Parathyroid adenoma (tissue), 2 donors: Measurements from ENCODE around the gene RBMS3.

Source experiments
- H2AFZ ChIP-seq: fragments of 300-600 bp; sonication (generic); one replicate; pipeline ENCODE4 v1.7.0; 2017; ENCODE audit warnings: antibody characterized with exemption, mild to moderate bottlenecking
- H3K27ac ChIP-seq: fragments of 300-600 bp; sonication (generic); one replicate; pipeline ENCODE4 v1.7.0; 2017
- H3K27me3 ChIP-seq: fragments of 300-600 bp; sonication (generic); one replicate; pipeline ENCODE4 v1.7.0; 2017; ENCODE audit warnings: low read length; ENCODE audit not compliant: control insufficient read depth, insufficient read depth
- H3K36me3 ChIP-seq: fragments of 300-600 bp; sonication (generic); one replicate; pipeline ENCODE4 v1.7.0; 2017; ENCODE audit warnings: low read length; ENCODE audit not compliant: control insufficient read depth, insufficient read depth
- H3K4me1 ChIP-seq: fragments of 300-600 bp; sonication (generic); one replicate; pipeline ENCODE4 v1.7.0; 2017; ENCODE audit warnings: control low read depth
- H3K4me2 ChIP-seq: fragments of 300-600 bp; sonication (generic); one replicate; pipeline ENCODE4 v1.7.0; 2017; ENCODE audit warnings: low read length
- H3K4me3 ChIP-seq: fragments of 300-600 bp; sonication (generic); one replicate; pipeline ENCODE4 v1.7.0; 2017; ENCODE audit warnings: low read depth, low read length
- H3K79me2 ChIP-seq: fragments of 300-600 bp; sonication (generic); one replicate; pipeline ENCODE4 v1.7.0; 2017; ENCODE audit warnings: control low read depth
- H3K9ac ChIP-seq: fragments of 300-600 bp; sonication (generic); one replicate; pipeline ENCODE4 v1.7.0; 2017; ENCODE audit warnings: mild to moderate bottlenecking
- H3K9me3 ChIP-seq: fragments of 300-600 bp; sonication (generic); one replicate; pipeline ENCODE4 v1.7.0; 2017; ENCODE audit warnings: low read length; ENCODE audit not compliant: control insufficient read depth
- TF ChIP-seq, protein P1 (sequence below): fragments of 300-600 bp; sonication (generic); IDR thresholded peaks from one replicate; pipeline ENCODE4 v1.7.0; 2017; ENCODE audit warnings: antibody characterized with exemption, mild to moderate bottlenecking
- donor health status: primary hyperparathyroidism.

RBMS3 gene

DNA sequence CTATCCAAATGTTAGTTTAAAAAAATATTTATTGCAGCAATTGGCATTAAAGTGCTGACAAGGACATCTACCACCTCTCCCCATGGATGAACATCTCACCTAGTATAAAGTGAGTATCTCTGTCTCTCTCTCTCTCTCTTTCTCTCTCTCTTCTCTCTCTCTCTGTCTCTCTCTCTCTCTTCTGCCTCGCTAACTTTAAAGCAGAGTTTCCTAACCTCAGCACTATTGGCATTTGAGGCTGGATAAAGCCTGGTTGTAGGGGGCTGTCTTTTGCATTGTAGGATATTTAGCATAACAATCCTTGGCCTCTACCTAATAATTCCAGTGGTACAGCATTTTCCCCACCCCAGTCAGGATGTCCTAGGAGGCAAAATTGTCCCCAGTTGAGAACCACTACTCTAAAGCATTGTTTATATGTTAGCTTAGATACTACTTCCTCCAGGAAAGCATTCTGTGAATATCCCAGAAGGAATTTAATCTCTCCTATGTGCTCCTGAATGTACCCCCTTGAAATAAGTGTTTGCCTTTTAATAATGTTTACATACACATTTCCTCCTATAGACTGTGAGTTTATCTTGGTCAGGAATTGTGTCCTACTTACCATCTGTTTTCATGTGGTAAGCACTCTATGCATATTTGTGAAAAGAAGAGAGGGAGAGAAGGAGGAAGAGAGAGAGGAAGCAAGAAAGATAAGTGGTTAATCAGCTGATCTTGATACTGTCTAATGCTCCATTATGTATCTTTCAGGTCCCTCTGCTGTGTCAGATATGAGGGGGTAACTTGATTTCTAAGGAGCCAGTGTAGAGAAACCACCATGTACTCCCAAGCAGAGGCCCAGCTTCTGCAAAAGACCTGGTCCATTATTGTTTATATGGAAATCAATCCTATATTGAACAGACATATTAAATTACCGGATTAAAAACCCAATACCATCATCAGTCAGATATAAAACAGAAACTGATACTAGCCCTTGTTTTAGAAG, 346.6 kb downstream of the RBMS3 start:
- H3K4me3 ChIP-seq, result no peak overlapping the region
- H3K9ac ChIP-seq, result no peak overlapping the region
- H3K36me3 ChIP-seq, result no peaks in the 10 kb centered on the region
- no peaks in the 10 kb centered on the region for H3K79me2 ChIP-seq
- no peak overlapping the region for H3K4me2 ChIP-seq
- TF ChIP-seq, protein P1, sequence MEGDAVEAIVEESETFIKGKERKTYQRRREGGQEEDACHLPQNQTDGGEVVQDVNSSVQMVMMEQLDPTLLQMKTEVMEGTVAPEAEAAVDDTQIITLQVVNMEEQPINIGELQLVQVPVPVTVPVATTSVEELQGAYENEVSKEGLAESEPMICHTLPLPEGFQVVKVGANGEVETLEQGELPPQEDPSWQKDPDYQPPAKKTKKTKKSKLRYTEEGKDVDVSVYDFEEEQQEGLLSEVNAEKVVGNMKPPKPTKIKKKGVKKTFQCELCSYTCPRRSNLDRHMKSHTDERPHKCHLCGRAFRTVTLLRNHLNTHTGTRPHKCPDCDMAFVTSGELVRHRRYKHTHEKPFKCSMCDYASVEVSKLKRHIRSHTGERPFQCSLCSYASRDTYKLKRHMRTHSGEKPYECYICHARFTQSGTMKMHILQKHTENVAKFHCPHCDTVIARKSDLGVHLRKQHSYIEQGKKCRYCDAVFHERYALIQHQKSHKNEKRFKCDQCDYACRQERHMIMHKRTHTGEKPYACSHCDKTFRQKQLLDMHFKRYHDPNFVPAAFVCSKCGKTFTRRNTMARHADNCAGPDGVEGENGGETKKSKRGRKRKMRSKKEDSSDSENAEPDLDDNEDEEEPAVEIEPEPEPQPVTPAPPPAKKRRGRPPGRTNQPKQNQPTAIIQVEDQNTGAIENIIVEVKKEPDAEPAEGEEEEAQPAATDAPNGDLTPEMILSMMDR, result no peak
- no peak overlapping the region for H2AFZ ChIP-seq
- H3K9me3 ChIP-seq, result no peaks in the 10 kb centered on the region
- H3K27ac ChIP-seq, result no peak overlapping the region
- H3K4me1 ChIP-seq, result no peaks in the 10 kb centered on the region
- H3K27me3 ChIP-seq, result no peaks in the 10 kb centered on the region

DNA sequence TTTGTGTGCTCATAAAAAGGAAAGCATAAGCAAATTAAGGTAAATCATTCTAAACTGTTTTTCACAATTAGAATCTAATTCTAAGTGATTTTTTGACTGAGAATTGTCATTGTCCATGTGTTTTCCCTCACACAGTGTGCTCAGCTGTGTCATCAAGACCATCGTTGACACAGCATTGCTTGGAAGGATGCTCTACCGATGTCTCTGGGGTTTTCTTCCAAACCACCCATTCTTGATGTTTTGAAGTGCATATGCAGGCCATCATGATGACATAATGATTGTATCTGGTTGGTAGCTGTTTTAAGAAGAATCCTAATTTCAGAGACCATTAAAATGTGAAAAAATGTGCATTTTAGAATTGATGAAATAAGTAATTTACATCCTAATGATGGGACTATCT, 347.9 kb downstream of the RBMS3 start:
- Histone ChIP-seq H3K4me2 (no peak overlapping the region), H3K36me3 (no peaks in the 10 kb centered on the region), H3K9ac (no peak overlapping the region), H2AFZ (no peak overlapping the region), H3K9me3 (no peaks in the 10 kb centered on the region), H3K4me1 (no peaks in the 10 kb centered on the region), H3K4me3 (no peak overlapping the region), H3K79me2 (no peaks in the 10 kb centered on the region), H3K27me3 (no peaks in the 10 kb centered on the region), H3K27ac (no peak overlapping the region)
- TF ChIP-seq, protein P1, result no peak

DNA sequence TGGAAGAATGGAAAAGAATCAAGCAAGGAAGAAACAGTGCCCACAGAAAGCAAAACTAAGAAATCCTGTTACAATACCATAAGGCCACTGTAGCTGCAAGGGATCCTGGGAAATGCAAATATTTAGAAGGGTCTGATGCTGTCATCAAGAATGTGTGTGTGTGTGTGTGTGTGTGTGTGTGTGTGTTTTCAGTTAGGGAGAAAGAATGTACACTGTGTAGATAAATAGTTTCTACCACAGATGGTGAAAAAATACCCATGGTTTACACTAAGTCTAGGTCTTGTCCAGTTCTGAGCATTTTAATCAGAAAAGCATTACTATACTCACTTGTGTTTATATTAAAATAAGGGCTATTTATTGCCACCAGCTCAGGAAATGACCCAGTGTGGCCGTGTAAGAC, 355.0 kb downstream of the RBMS3 start:
- no peaks in the 10 kb centered on the region for H3K79me2 ChIP-seq
- H3K9ac ChIP-seq, result no peak overlapping the region
- TF ChIP-seq, protein P1, result no peak
- H3K4me2 ChIP-seq, result no peak overlapping the region
- no peak overlapping the region for H3K27ac ChIP-seq
- H3K9me3 ChIP-seq, result no peaks in the 10 kb centered on the region
- H3K4me1 ChIP-seq, result no peaks in the 10 kb centered on the region
- no peaks in the 10 kb centered on the region for H3K36me3 ChIP-seq
- no peaks in the 10 kb centered on the region for H3K27me3 ChIP-seq
- no peak overlapping the region for H2AFZ ChIP-seq
- no peak overlapping the region for H3K4me3 ChIP-seq

DNA sequence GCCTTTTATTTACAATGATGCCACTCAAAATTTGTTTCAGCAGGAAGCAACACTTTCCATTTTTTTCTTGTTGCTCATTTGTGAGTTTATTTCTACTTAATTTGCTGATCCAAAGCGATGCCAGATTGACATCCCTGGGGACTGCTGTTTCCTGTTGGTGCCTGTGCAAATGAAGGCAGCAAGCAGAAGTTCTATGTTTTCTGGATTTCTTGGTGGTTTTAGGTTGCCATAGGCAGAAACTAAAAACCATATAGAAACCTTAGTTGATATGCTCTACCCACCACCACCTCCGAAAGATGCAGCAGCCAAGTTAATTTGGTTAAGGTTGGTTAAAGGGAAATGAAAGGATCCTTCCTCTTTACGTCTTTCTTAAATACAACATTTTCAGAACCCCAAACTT, 356.2 kb downstream of the RBMS3 start:
- Histone ChIP-seq H3K27me3 (no peaks in the 10 kb centered on the region), H3K79me2 (no peaks in the 10 kb centered on the region), H3K9ac (no peak overlapping the region), H3K36me3 (no peaks in the 10 kb centered on the region), H3K9me3 (no peaks in the 10 kb centered on the region), H3K4me3 (no peak overlapping the region), H3K4me1 (no peaks in the 10 kb centered on the region), H3K27ac (no peak overlapping the region), H3K4me2 (no peak overlapping the region), H2AFZ (no peak overlapping the region)
- TF ChIP-seq, protein P1, result no peak
